Liver (tissue), 3 donors: Measurements from ENCODE around the gene CRB1.

Source experiments
- CTCF ChIP-seq: fragments of 150-350 bp; IDR thresholded peaks from 2 replicates; pipeline ENCODE4 v1.5.1; 2017; ENCODE audit warnings: improper control_type of control experiment, low read depth, low read length; ENCODE audit not compliant: missing input control
- TAF1 ChIP-seq: conservative IDR thresholded peaks from 2 replicates; pipeline ENCODE4 v1.6.1; 2016; ENCODE audit warnings: antibody characterized with exemption, mild to moderate bottlenecking
- TF ChIP-seq, protein P1 (sequence below): IDR thresholded peaks from 2 replicates; pipeline ENCODE4 v1.6.1; 2016; ENCODE audit warnings: antibody characterized with exemption, mild to moderate bottlenecking
- donor health status: healthy.
- donor health status: healthy.

DNA sequence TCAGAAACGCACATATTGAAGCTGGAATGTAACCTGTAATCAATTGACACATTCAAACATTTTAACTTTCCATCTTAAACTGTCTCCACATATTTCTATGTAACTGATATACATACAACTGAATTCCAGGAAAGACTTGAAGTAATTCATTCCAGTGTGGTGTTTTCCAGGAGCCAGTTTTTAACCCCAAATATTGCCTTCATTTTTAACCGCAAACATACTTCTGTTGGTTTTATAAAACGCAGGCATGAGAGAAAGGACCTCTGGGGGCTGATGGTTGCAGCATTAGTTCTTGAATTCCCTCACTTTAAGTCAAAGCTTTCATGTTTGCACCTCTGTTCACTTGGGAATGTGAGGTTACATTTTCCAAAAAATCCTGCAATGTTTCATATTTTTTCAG is 204.1 kb downstream of the CRB1 start:
- TF ChIP-seq CTCF (no peak), TAF1 (no peak)
- TF ChIP-seq, protein P1, sequence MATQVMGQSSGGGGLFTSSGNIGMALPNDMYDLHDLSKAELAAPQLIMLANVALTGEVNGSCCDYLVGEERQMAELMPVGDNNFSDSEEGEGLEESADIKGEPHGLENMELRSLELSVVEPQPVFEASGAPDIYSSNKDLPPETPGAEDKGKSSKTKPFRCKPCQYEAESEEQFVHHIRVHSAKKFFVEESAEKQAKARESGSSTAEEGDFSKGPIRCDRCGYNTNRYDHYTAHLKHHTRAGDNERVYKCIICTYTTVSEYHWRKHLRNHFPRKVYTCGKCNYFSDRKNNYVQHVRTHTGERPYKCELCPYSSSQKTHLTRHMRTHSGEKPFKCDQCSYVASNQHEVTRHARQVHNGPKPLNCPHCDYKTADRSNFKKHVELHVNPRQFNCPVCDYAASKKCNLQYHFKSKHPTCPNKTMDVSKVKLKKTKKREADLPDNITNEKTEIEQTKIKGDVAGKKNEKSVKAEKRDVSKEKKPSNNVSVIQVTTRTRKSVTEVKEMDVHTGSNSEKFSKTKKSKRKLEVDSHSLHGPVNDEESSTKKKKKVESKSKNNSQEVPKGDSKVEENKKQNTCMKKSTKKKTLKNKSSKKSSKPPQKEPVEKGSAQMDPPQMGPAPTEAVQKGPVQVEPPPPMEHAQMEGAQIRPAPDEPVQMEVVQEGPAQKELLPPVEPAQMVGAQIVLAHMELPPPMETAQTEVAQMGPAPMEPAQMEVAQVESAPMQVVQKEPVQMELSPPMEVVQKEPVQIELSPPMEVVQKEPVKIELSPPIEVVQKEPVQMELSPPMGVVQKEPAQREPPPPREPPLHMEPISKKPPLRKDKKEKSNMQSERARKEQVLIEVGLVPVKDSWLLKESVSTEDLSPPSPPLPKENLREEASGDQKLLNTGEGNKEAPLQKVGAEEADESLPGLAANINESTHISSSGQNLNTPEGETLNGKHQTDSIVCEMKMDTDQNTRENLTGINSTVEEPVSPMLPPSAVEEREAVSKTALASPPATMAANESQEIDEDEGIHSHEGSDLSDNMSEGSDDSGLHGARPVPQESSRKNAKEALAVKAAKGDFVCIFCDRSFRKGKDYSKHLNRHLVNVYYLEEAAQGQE, result no peak
